Middle frontal gyrus (tissue), 1 donor: ENCODE data around the gene DOCK1.

Source experiments
- DNase-seq: peaks from one replicate; pipeline ENCODE4 v3.0.0-alpha.2; 2015; ENCODE audit warnings: low spot score; ENCODE audit errors: extremely low spot score

The DOCK1 gene

DNA sequence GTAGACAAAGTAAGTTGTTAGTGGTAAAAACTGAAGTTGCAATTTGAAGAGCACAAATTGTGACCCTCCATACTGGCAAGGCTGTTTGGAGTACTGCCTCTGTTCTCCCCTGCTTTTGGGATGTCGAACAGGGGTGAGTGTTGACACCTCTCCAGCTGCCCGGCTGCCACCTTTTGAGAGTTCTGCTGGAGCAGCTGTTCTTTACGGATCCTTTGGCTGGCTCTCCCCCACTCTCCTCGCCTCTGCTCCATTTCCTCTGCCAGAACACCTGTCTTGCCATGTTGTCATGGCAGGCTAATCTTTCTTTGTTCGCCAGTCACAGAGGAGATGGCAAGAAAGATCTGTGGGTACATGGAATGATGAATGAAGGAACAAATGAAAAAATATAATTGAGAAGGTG lies 256.3 kb downstream of the DOCK1 start:
- DNase-seq = no peak

DNA sequence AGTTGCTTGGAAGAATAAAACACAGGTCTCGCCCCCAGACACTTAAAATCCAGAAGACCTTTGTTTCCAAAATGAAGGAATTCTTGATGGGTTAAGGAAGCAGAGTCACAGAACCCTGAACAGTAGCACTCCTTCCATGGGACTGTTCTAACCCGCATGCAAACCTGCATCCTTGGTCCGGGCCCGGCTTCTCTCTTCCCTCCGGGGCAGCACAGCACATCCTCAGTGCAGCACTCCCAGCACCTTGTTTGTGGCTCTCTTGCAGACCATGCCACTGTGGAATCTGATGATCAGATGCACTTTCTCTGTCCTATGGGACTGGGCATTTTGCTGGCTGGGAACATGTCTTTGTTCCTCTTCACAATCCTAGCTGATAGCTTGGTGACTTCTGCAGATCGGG lies 257.6 kb downstream of the DOCK1 start:
- DNase-seq = no peak

DNA sequence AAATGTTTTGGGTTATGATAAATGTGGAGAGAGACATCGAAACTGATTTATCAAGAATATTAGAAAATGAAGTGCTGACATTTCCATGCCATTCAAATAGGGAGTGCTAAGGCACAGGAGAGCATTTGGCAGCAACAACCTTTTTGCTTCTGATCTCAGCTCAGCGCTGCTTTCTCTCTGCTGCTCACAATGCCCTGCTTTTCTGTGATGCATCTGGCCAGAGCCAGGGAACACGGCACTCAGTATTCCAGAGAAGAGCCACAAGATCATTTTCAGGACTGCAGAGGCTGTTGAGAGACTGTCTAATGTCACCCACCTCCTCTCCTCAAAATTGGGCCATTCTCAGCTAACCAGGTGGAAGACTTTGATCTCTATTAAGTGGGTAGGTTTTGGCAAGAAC lies 263.0 kb downstream of the DOCK1 start:
- DNase-seq = peak; percentile 8

DNA sequence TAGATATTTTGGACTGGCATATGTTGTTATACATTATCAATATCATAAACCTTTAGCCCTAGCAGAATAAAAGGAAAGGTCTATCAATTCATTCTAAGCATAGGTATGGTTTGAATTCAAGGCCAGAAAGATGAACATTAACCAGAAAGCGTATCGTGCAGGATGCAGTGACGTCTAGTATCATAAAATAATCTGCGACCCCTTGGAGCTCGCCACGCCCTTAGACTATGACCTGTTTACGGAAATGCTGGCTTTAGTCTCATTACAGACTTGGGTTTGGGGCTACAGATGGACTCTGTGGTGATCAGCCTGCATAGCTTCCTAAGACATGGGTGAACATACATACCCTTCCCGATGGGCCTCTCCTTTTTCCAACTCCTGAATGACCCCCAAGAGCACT lies 269.6 kb downstream of the DOCK1 start:
- no peak for DNase-seq

DNA sequence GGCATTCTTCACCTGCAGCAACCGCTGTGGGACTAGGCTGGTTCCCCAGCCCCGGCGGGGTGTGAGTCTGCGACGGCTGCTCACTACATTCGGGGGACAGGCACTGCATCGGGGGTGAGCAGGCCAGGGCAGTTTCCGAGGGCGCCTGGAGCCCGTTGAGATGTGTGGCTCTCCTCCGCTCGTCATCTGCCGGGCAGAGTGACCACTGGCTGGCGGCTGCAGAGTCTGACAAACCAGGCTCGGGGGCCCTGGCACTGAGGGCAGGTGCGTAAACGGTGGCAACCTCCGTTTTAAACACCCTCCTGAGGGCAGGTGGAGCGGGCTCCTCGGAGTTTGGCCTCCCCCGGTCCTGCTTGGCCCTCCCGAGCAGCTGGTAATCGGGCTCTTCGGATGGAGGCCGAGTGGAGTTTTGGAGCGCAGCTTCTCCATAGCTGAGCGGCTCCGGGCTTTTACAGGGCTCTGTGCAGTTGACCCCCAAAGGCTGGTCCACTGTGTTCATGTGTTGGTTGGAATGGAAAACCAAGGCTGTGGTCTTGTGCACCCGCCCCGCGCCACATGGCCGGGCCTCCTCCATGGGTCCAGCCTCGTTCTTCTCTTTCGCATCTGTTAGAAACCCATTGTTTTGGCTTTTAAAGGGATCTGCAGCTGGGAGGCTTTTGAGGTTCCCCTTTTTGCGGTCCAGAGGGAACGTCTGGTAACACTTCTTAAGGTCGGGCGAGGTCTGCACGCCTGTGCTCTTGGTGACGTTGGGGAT lies 270.3 kb downstream of the DOCK1 start:
- DNase-seq = no peak

DNA sequence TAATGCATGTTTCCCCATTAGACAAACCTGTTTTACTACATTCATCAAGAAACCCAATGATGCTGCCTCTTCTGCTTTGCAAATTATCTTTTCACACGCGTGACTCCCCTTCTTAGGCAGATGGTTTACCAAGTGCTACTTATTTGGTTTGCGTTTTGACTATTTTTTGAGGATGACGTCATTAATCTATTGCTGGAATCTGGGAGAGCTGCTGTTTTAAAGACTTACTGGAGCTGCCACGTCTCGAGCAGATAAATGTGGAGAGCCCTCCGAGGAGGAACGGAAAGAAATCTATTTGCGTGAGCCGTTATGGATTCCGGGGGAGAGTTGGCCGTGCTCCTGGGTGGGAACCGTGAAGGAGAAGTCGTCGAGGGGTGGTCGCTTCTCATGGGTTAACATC lies 271.4 kb downstream of the DOCK1 start:
- no peak for DNase-seq

DNA sequence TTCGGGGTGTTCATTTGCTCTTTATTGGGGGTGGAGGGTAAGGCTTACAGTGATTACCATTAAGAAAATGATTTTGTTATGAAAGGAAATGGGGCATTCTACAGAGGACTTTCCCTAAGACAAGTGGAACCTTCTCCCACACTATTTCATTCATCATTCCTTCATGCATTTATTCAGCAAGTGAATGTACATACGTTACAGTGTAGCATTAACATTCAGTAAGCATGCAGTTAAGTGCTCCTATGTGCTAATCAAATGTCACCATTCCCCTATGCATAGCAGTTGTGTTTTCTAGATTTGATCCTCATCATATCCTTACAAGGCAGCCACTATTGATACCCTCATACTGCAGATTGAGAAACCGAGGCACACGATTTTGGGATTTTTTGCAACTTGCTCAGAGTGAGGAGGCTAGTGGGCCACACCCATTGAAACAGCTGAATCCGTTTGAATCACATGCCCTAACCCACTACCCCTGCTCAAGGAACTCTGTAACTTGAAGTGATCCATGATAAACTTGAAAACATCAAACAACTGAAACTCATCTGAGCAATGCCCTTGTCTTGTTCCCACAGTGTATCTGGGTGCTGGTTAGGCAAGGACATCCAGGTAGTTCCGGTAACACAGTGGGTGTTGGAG lies 274.5 kb downstream of the DOCK1 start:
- no peak for DNase-seq

DNA sequence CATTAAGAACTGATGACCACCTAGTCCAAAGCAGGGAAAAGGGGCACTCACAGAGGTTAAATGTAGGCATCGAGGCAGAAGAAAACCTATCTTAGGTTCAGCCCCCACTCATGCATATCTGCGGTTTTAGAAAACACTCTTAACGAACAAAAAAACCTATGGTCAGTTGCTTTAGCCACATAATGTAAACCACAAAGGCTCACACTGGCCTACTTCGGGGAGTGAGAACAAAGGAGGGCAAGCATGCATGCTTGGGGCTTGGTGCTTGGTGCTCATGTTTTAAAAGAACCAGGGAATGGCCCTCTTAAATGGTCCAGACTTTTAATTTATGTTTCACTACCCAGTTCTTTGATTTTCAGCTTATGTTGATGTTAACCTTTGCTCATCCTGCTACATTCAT lies 276.9 kb downstream of the DOCK1 start:
- no peak for DNase-seq

DNA sequence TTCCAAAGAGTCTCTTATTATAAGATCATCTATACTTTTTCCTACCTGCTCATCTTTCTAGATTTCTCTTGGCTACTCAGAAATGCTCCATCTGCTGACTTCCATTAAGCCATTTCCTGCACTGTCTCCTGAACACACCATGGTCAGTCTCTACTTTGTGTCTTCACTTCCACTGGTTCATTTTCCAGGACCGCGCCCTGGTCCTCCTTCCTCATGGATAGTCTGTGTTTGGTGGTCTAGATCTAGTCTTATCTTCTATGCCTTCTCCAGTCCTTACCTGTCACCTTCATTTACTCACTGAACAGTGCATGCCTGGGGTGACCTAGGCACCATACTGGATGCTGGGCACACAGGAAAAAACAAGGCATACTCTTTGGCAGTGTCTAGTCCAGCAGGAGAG lies 279.4 kb downstream of the DOCK1 start:
- DNase-seq = no peak

DNA sequence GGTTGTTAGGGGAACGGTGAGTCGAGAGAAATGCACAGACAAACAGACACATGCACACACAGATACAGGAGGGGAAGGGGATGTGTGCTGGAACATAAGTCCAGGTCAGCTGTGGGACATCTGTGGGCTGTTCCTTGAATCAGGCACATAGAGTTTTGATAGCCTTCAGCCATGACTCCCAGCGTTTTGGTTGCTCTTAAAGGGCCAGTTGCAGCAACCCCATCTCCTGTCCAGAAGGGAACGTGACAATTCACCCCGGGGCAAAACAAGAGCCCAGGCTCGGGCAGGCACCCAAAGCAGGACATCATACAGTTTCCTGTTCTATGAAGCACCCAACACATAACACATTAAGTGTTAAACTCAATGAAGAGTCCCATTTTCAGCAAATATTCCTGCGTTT lies 281.6 kb downstream of the DOCK1 start:
- no peak for DNase-seq

DNA sequence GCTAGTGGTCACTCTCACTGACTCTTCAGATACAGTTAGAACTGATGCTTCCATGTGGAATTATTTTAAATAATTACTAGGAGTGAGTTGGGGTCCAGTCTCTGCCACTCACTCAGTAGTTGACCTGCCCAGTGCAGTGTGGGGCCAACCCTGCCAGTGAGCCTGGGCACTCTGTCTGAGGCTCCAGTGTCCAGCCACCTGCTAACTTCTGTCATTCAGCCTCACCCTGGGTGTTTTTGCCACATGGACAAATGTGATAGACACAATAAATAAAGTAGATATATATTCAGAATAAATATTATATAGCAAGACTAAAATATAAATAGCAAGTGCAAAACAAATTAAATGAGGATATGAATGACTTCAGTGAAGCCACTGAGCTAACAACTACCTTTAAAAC lies 284.0 kb downstream of the DOCK1 start:
- DNase-seq = no peak

DNA sequence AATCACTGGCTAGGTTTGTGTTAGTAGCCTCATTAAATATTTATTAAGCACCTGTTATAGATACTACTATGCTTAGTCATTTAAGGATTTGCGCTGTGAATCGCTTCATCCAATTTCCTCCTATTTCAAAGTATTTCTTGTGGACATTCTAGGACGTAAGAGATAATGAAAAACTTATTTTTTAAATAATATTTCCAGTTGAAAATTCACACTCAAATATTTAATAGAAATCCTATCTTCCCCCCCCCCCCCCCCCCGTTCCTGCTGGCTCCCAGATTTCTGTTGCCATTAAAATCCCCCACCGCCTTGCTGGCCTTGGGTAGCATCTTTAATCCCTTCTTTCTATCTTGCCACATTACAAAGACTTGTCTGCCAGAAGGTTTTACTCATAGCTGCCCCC lies 285.2 kb downstream of the DOCK1 start:
- no peak for DNase-seq

DNA sequence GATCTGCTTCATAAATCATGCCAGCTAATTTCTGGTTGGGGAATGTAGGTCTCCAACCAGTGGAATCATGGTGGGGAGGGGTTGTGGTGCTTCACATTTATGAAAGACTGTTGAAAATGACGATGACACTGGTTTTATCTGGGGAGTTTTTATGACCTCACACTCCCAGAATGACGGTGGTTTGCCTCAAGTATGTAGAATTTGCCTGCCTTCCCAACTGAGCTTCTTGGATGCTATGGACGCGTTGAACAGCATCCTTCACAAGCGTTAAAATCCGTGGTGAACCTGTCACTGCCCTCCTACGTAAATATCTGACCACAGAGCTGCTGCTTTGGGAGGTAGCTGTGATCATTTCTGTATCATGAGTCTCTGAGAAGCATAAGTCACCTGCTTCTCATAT lies 287.9 kb downstream of the DOCK1 start:
- no peak for DNase-seq

DNA sequence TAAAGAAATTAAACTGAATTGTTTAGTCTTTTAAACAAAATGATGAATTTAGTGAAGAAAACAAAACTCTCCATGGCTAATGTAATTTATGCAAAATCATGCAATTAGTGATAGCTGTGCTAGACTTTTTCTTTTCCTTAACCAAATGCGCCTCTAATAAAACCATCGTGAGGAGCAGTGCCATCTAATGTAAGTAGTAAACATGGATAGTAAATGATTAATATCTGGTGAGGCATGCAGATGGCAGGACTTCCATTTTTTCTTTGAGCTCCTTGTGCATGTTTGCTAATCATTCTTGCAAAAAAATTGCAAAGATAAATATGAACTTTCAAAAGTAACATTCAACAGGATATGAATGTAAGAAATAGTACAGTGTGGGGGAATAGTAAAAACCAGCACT lies 288.9 kb downstream of the DOCK1 start:
- DNase-seq = no peak

DNA sequence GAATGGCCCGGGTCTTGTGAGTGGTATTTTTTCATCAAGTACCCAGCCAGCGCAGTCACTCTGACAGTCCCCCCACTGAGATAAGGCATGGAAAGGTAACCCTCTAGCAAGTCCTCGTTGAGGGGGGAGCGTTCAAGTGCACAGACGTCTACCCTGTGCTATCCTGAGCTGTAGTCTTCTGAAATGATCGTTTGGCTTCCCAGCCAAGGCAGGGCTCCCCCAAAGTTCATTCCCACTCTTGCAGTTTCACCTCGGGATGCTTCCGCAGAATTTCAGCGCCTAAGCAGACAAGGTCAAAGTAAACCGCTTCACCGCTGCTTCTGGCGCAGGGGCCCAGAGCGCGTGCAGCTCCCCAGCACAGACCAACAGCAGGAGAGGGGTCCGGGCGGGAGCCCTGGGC lies 289.4 kb downstream of the DOCK1 start:
- no peak for DNase-seq

DNA sequence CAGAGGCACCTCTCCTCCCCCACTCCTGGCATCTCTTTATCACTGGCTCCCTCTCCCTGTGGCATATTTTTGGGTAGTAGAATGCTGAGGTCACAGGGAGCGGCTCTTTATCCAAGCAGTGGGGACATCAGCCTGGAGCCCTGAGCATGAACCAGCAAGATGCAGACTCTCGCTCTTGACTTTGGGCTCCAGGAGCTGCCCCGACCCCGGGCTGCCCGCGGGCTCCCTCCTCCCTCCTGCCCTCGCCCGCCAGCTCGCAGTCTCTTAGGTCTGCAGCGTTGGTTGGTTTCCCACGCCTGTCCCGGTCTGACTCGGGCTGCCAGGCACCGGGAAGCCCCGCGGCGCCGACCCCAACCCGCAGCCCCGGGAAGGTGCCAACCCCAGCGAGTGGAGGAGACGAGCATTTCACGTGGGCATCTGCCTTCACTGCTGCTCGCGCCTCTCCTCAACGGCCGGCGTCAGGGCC lies 289.8 kb downstream of the DOCK1 start:
- no peak for DNase-seq

DNA sequence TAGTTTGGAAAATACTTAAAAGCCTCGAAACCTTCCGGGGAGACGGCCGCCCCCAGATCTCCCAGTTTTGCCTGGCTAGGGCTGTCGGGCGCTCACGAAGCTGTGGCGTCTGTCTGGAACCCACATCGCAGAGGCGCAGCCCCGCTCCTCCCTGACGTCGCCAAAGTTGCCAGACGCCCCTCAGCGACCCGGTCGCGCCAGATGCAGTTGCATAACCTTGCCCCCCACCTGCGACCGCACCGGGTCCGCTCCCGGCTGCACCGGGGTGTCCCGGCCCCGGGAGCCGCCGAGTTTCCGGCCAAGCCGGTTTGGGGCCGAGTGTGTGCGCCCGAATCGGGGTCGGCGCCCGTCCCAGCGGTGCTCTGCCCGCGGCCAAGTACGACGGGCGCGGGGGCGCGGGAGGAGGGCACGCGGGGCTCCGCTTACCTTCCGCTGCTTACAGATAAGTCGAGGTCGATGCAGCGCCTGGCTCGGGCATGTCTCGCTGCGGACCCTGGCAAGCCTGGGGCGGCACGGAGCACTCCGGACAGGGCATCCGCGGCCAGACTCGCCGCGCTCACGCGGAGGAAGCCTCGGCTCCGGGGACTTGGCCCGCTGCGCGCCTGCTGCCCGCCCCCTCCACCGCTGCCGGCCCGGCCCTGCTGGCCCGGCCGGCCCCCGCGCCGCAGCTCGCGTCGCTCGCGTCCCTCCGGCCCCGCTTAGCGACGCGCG lies 290.5 kb downstream of the DOCK1 start:
- DNase-seq = no peak

DNA sequence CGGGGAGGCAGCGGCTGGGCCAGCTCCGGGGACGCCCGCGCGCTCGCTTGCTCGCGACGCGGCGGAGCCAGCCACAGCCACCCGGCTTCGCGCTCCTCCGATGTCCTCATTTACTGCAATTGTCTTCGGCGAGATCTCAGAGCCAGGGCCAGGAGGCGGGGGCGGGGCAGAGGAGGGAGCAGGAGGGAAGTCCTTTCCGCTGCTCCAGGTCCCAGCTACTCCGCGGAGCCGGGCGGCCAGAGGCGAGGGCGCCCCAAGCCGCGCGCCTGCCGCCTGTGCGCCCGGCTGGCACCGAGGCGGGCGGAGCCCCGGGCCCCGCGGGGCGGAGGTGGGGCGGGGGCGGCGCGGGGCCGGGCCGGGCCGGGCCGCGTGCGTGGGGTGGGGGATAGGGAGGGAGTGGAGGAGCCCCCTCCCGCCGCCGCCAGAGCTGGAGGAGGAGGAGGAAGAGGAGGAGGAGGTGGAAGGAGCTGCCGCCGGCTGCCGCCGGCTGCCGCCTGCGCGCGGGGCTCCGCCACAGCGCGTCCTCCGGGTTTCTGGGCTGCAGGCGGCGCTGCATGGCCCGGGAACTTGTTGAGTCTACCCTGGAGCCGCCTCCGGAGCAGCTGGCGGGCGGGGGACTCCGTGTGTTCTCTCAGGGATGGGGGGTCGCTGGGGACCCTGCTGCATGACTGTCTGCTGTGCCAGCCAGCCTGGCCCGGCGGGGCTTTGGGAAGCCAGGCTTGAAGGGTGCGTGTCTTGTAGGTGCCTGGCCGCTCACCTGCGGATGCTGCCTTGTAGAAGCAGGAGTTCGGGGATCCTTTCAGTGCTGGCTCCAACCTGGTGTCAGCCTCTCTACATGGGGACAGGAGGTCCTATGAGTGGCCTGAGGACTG lies 291.3 kb downstream of the DOCK1 start, which contains the start of gene INSYN2A:
Gene INSYN2A, minus strand, starts transcription at position 310 of the 872 bp plus-strand sequence. CDS start 20,196 bp downstream, outside the sequence.
- DNase-seq = peak; percentile 29

DNA sequence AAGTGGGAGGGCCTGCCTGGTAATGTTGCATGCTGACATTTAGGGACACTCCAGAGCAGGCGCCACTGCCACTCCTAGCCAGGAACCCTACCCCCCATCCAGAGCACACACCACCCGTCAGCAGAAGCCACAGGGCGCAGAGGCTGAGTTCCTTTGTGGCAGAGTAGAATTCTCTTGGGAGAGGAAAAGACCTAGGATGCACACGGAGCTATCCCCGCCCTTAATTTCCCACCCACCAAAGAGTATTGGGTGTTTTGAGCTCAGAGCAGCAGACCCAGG lies 291.9 kb downstream of the DOCK1 start:
- no peak for DNase-seq

DNA sequence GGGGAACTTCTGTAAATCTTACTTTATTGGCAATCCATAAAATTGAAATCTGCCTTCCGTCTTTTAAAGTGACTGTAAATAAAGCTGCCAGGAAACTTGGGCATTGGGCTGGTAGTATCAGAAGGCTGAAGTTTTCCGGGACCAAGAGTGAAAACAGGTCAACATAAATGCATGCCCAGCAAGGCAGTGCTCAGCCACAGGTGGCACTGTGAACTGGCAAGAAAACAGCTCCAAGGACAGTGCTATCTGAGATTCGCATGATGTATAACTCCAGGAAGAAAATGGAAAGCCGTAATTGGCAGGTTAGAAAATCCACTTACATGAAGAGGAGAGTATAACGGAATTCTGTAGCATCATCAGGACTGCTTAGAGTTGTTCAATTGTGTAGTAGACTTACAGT lies 293.1 kb downstream of the DOCK1 start:
- DNase-seq = no peak

DNA sequence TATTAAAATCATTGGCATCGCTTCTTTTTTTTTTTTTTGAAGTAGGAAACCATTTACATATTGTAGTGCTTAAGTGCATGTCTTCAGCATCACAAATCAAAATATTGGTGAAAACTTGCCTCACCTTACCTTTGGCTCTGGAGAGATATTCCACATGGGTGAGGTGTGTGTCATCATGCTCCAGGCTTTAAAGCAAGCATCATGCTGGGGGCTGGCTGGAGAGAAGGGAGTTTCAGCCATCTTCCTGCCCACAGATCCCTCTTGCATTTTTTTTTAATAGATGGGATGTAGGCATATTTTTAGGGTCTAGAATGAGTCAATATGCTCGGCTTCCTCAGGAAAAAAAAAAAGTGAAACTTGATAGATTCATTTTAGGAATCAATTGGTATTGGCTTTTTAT lies 293.5 kb downstream of the DOCK1 start:
- DNase-seq = no peak

DNA sequence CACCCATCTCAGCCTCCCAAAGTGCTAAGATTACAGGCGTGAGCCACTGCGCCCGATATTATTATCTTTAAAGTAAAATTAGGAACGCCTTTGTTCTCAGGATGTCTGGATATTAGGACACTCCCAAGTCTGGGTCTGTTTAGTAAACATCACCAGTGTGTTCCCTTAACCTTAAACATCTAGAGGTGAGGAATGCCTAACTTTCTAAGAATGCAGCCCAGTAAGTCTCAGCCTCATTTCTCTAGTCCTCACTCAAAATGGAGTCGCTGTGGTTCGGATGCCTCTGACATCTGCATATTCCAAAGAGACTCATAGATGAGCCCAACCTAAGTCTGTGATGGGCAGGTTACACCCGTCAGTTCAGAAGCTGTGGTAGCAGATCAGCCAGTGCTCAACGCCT lies 295.4 kb downstream of the DOCK1 start:
- DNase-seq = no peak
